ENCODE measurements around the gene SPEN.
A peak's percentile ranks its signal among the peaks of the same experiment; 100 is the strongest.

- TF ChIP-seq CTCF (IDR thresholded peaks at IDR 0.05) (peak in 3 of 6 experiments; percentile 22 to 37 (median 32)), POLR2A (IDR thresholded peaks at IDR 0.05) (peak in 1 of 2 donors; percentile 82)
These were observed 38.4 kb downstream of the SPEN start for GRCh38 chr1:15885701-15886610.
